Measurements from ENCODE around the gene TNFSF15. TPM values are rescaled to one million over a fixed set of nuclear protein-coding genes. Genes with fewer than 3 reads are reported as not detected.
"Not testable (repeated sequence)": the region's sequence is repeated elsewhere in the genome, so short reads cannot be mapped to it uniquely, and the experiment has no call there.

Gene TNFSF15
- total RNA-seq, 1 donor from 2014 or later: 0.37 TPM

DNA sequence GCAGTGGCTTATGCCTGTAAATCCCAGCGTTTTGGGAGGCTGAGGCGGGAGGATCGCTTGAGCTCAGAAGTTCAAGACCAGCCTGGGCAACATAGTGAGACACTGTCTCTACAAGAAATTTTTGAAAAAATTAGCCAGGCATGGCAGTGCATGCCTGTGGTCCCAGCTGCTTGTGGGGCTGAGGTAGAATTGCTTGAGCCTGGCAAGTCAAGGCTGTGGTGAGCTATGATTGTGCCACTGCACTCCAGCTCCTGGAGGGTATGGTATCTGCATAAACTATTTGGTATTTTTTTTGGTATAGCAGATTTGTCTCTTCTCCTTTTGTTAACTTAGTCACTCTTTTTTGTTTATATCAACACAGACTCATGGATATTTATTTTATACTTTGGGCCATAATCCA lies 62.4 kb downstream of the TNFSF15 start:
- H3K4me3 Mint-ChIP-seq (ENCODE audit: unreplicated experiment): no peak overlapping the region
- TF ChIP-seq, protein P1, sequence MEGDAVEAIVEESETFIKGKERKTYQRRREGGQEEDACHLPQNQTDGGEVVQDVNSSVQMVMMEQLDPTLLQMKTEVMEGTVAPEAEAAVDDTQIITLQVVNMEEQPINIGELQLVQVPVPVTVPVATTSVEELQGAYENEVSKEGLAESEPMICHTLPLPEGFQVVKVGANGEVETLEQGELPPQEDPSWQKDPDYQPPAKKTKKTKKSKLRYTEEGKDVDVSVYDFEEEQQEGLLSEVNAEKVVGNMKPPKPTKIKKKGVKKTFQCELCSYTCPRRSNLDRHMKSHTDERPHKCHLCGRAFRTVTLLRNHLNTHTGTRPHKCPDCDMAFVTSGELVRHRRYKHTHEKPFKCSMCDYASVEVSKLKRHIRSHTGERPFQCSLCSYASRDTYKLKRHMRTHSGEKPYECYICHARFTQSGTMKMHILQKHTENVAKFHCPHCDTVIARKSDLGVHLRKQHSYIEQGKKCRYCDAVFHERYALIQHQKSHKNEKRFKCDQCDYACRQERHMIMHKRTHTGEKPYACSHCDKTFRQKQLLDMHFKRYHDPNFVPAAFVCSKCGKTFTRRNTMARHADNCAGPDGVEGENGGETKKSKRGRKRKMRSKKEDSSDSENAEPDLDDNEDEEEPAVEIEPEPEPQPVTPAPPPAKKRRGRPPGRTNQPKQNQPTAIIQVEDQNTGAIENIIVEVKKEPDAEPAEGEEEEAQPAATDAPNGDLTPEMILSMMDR (IDR thresholded peaks at IDR 0.05): no peak

DNA sequence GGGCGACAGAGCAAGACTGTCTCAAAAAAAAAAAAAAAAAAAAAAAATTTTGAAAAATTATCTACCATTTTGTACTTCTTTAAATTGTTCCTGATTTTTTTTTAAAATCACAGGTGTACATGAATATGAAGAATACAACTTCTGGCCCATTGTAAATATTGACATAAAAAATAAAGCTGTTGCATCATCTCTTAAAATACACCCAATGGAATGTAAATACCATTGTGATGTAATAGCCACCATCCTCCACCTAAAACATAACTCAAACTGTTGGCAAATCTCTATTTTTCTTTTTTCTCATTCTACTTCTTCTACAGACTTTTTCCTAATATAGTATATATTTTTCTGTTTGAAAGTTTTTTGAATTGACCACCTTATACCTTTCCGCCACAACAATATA lies 62.9 kb downstream of the TNFSF15 start:
- H3K4me3 Mint-ChIP-seq (ENCODE audit: unreplicated experiment): no peak overlapping the region
- H3K27me3 Mint-ChIP-seq (ENCODE audit: low read depth): no peaks in the 10 kb centered on the region
- TF ChIP-seq, protein P1 (IDR thresholded peaks at IDR 0.05): no peak
- H3K9me3 Mint-ChIP-seq (ENCODE audit: low read depth): no peaks in the 10 kb centered on the region
- DNase-seq (ENCODE audit: low spot score): no peak
- no peaks in the 10 kb centered on the region for H3K36me3 Mint-ChIP-seq (ENCODE audit: low read depth)
- no peak overlapping the region for H3K27ac Mint-ChIP-seq (ENCODE audit: unreplicated experiment)
- H3K4me1 Mint-ChIP-seq (ENCODE audit: low read depth): peaks cover 31% of the 10 kb centered on the region

More for the DNA sequence above, 62.4 kb downstream of the TNFSF15 start:
- H3K36me3 Mint-ChIP-seq (ENCODE audit: low read depth): no peaks in the 10 kb centered on the region
- peaks cover 31% of the 10 kb centered on the region for H3K4me1 Mint-ChIP-seq (ENCODE audit: low read depth)
- H3K27ac Mint-ChIP-seq (ENCODE audit: unreplicated experiment): no peak overlapping the region
- no peaks in the 10 kb centered on the region for H3K9me3 Mint-ChIP-seq (ENCODE audit: low read depth)
- no peaks in the 10 kb centered on the region for H3K27me3 Mint-ChIP-seq (ENCODE audit: low read depth)
- DNase-seq (ENCODE audit: low spot score): no peak

- not testable (repeated sequence) for H3K9me3 Mint-ChIP-seq (ENCODE audit: low read depth); H3K27ac Mint-ChIP-seq (ENCODE audit: unreplicated experiment); H3K27me3 Mint-ChIP-seq (ENCODE audit: low read depth); DNase-seq (ENCODE audit: low spot score); H3K4me3 Mint-ChIP-seq (ENCODE audit: unreplicated experiment); H3K36me3 Mint-ChIP-seq (ENCODE audit: low read depth)
- peaks cover 27% of the 10 kb centered on the region for H3K4me1 Mint-ChIP-seq (ENCODE audit: low read depth)
- TF ChIP-seq, protein P1 (IDR thresholded peaks at IDR 0.05): peak; percentile 65
These were observed 64.3 kb downstream of the TNFSF15 start for GRCh38 chr9:114741521-114741920.

GRCh38 chr9:114738581-114739316 lies 67.1 kb downstream of the TNFSF15 start:
- Mint-ChIP-seq H3K27me3 (ENCODE audit: low read depth) (no peaks in the 10 kb centered on the region), H3K9me3 (ENCODE audit: low read depth) (no peaks in the 10 kb centered on the region), H3K4me3 (ENCODE audit: unreplicated experiment) (no peak overlapping the region), H3K36me3 (ENCODE audit: low read depth) (no peaks in the 10 kb centered on the region), H3K4me1 (ENCODE audit: low read depth) (peaks cover 20% of the 10 kb centered on the region), H3K27ac (ENCODE audit: unreplicated experiment) (no peak overlapping the region)
- TF ChIP-seq, protein P1 (IDR thresholded peaks at IDR 0.05): peak; percentile 95
- no peak for DNase-seq (ENCODE audit: low spot score)

DNA sequence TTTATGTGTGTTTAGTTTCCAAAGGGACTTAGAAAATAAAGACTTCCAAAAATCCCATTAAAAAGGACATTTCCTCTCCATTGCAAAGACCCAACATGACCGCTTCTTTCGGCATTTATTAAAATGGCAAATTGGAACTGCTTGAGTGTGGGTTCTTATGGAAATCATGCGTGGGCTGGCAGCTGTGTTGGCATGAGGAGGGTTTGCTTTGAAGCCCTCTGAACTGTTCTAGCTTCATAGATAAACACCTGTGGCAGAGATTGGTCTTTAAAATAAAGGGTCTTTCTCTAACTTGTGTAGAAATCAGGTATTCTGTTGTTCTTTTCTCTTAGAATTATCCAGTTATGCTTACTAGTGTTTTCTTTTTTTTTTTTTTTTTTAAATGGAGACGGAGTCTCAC lies 68.0 kb downstream of the TNFSF15 start:
- DNase-seq (ENCODE audit: low spot score): no peak
- Mint-ChIP-seq H3K9me3 (ENCODE audit: low read depth) (no peaks in the 10 kb centered on the region), H3K4me1 (ENCODE audit: low read depth) (peaks cover 20% of the 10 kb centered on the region), H3K27me3 (ENCODE audit: low read depth) (no peaks in the 10 kb centered on the region), H3K36me3 (ENCODE audit: low read depth) (no peaks in the 10 kb centered on the region), H3K27ac (ENCODE audit: unreplicated experiment) (no peak overlapping the region), H3K4me3 (ENCODE audit: unreplicated experiment) (no peak overlapping the region)
- TF ChIP-seq, protein P1 (IDR thresholded peaks at IDR 0.05): no peak

All from chondrocyte (in vitro differentiated cells).